ENCODE measurements around the gene ENTR1.
"Not testable (repeated sequence)": the region's sequence is repeated elsewhere in the genome, so short reads cannot be mapped to it uniquely, and the experiment has no call there.

Gene ENTR1

DNA sequence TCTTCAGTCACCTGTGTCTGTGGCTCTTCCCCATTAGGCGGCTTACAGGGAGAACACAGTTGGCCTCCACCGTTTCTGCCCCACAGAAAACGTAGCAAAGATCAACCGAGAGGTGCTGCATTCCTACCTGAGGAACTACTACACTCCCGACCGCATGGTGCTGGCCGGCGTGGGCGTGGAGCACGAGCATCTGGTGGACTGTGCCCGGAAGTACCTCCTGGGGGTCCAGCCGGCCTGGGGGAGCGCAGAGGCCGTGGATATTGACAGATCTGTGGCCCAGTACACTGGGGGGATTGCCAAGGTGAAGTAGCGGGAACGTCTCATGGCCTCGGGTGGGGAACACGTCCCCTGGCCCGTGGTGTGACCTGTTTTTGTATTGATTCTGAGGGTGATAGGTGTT, 6.5 kb upstream of the ENTR1 start:
- DNase-seq = no peak

DNA sequence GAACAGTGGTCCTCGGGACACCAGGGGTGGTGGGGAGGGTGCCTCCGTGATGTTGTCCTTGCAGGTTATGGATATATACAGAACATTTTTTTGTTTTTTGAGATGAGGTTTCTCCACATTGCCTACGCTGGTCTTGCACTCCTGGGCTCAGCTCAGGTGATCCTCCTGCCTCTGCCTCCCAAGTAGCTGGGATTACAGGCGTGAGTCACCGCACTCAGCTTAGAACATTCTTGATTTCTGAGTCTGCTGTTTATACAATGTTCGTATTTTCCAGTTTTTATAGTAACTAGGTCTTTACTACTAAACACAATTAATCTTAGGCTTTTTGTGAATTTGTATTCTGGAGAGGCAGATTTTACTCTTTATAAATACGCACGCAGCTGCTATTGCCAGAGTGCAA, 6.0 kb upstream of the ENTR1 start:
- DNase-seq = no peak

DNA sequence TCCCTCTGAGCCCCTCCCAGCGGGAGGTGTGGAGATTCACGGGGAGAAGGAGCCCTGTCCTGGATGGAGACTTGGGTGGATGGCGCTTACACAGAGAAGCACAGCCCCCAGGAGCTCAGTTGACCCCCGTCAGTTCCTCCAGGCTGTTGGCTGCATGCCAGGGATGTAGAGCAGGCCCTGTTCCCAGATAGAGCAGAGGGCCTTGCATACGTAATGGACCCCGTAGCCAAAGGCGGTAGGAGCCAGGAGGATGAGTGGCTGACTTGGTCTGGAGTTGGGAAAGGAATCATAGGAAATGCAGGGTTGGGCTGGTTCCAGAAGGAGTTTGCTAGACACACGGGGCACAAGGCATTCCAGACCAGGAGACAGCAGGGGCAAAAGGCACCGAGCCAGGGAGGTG, 2.5 kb upstream of the ENTR1 start:
- DNase-seq = no peak

DNA sequence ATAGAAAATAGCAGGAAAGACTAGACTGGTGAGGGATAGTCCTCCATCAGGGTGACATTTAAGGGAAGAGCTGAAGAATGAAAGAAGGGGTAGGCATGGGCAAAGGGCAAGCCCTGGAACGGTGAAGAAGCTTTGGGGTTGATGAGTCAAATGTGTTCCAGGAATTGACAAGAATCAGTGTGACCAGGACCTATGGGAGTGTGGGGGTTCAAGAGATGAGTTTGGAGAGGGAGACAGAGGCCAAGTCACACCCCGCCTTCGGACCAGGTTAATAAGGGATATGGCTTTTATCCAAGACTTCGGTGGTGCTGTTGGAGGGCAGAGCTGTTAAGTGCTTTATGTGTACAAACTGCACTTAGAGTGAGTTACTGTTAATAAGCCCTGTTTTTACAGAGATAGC, 964 bp upstream of the ENTR1 start:
- no peak for DNase-seq

DNA sequence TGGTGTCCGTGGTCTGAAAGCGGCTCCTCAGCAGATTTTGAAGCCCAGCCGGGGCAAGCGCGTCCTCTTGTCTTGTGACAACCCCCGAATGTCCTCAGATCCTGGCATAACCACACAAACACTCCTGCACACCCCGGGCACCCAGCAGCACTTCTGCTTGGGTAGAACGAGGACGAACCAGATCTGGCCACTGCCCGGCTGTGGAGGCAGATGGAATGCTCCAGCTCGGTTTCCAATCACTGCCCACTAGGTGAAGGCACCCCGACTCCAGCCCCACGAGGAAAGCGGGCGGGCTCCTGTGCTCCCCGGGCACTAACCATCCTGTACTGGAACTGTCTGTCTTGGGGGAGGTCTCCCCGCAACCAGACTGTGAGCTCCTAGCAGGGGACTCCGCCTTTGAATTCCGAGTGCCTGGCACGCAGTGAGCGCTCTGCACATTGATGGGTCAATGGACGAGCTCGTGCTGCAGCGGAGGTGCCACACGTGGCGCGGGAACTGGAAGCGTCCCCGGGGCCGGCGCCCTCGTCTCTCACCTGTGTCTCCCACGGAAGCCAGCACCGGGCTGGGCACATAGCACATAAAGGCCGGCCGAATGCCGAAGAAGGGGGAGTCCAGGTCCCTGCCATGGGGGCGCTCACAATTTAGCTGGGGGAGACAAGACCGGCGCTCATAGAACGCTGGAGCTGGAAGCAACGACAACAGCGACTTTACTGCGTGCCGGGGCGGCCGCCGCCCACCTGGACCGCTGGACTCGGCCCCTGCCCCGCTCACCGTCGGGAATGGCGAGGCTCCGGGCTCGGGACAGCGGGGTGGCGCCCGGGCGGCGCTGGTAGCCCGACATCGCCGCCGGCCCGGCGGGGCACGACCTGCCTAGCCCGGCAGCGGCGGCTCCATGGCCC, 608 bp downstream of the ENTR1 start:
- DNase-seq = peak; percentile 83

DNA sequence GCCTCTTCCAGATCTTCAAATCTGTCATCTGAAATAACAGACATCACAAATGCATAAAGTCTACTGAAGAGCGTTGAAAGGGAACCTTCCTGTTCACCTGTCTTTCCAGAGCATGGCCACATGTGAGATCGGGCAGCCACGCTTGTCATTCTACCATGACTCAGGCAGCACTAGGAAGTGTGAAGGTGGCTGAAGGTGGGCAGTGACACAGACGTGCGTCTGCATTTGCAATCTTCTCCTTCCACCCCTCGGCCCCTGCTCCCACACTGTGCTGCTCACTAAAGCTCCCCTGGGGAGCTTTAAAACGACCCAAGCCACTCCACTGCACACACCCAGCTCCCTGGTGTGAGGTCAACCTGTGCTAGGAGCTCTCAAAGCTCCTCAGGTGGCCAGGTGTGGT, 2.5 kb downstream of the ENTR1 start:
- DNase-seq = no peak

DNA sequence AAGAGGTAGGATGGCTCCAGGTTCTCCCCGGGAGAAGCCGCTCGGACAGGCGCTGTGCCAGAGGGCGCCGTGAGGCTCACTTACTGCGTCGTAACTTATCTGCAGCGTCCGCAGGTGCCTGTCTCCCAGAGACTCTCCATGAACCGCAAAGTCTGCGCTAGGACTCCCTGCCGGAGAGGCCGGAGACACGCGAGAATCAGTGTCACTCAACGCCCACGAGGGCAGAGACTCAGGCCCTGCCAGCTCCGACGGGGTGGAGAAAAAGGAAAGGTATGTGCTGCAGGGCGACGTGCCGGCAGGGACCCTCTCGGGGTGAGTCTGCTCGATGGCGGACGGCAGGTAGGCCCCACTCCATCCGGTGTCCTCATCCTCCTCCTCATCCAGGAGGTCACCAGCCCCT, 3.4 kb downstream of the ENTR1 start:
- not testable (repeated sequence) for DNase-seq

DNA sequence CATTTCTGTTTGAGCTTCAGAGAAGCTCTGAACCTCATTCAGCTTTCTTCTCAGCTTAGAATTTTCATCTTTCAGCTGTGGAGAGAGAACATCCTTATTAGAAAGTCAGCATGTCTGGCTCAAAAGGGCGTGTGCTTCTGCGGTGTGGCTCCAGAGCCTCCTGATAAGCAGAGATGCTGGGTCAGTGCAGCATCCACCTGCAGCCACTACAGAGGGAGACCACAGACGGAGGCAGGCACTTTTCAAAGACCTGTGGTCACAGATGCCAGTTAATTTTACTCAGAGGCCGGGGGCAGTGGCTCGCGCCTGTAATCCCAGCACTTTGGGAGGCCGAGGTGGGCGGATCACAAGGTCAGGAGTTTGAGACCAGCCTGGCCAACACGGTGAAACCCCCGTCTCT, 4.5 kb downstream of the ENTR1 start:
- not testable (repeated sequence) for DNase-seq

DNA sequence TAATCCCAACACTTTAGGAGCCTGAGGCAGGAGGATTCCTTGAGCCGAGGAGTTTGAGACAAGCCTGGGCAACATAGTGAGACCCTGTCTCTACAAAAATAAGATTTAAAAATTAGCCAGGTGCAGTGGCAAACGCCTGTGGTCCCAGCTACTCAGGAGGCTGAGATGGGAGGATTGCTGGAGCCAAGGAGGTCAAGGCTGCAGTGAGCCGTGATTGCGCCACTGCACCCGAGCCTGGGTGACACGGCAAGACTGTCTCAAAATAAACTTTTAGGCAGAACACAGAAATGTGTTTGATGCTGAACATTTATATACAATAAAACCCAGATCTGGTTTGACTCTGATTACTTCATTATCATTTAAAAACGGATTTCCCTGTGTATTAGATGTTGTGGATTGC, 4.9 kb downstream of the ENTR1 start:
- no peak for DNase-seq

DNA sequence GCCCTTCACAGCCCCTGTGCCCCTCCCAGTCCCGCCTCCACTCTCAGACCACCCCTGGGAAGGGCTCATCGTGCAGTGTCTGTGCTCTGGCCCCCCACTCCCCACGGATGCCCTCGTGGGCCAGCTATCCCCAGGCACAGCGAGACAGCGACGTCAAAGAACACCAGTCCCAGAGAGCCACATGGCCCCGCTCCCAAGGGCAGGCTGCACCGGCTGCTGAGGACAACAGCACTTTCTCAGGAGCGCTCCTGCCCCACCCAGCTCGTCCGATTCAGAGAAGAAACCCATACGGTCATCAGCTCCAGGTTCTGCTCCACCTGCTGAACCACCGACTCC, 5.6 kb downstream of the ENTR1 start:
- DNase-seq = peak; percentile 63

DNA sequence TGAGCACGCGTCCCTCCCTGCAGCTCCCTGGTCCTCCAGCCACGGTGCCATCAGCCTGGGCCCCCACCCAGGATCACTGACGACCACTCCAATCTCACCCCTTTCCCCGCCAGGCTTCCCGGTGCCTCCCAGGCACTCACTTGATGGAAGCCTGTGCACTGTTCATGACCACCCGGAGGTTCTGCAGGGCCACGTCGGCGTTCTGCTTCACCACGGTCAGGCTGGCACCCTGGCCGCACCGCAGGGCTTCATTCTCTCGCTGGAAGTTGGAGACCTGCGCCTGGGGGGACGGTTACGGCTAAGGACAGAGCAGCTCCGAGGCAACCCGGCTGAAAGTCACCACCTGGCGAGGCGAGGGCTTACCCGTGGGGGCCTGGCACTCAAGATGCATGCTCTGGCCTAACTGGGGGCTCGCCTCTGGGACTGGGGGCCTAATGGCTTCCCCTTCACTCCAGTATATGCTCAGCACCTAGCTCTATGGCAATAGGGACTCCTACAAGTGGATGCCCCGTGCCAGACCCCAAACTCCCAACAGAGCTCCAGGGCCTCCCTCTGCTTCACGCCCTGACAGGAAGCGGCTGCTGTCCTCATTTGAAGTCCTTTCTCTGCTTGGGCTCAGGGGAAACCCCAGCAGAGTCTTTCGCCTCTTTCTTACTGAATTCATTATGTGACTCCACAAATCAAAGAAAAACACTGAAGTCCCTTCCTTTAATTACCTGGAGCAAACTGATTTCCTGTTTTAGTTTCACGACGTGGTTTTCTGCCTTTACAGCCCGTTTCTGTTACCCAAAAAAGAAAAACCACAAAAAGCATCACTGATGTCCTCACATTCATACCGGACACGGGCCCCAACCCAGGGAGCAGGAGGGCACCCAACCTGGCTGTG, 6.3 kb downstream of the ENTR1 start:
- DNase-seq = peak; percentile 77

DNA sequence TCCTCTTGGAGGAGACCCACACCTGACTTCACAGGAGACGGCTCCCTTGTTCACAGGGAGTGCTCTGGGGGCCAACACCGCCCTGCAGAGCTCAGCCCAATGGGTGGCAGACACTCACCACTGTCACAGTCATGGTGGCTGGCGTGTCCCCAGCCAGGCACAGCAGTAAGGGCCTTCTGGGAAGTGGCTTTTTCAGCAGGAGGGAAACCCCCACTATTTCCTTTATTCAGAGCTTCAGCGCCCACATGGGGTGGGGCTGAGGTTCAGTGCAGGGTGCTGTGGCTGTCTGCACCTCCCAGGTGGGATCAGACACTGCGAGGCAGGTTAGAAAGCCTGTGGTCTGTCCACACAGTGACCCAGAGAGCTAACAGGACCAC, 6.9 kb downstream of the ENTR1 start:
- peak; percentile 84 for DNase-seq

DNA sequence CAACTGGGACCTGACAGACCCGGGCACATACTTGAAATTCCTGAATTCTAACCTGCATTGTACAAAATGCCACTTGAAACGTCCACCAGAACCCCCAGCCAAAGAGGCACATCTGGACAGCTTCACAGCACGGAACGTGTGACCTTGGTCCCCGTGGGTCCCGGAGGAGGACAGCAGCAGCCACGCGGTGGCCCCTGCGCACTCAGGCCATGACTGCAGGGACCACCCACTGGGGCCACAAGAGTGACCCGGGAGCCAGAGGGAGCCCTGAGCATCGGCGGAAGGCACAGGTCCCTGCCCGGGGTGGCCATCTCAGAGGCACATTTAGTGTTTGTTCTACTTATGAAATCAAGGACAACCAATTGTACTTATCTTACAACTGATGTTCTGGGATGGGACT, 8.3 kb downstream of the ENTR1 start:
- no peak for DNase-seq

DNA sequence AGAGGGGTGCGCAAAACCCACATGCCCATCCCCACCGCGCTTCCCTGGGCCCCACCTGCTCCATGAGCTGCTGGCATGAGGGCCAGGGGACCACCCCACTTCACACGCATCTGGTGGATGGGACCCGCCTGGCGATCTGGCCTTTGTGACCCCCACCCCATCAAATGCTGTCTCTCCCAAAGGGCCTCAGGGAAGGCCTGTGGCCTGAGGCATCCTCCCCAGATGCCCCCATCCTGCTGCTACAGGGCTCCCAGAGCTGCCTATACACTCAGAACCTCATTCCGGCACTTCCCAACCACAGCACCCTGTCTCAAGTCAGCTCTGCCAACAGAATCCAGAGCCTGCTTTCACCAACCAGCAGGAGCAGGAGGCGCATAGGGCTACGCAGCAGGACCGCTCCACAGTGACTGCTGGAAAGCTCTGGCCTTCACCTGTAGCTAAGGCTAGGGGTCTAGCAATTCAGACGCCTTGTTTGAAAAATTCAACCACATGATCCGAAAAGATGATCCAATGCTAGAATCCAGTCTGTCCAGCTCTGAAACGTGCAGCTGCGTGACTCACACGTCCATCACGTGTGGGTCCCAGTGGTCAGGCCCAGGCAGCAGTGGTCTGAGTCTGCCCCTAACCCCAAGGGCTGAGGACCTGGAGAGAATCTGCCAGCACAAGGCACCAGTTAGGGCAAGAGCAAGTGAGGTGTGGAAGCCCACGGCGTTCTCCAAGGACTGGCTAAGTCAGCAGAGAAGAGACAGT, 9.1 kb downstream of the ENTR1 start:
- DNase-seq = no peak

DNA sequence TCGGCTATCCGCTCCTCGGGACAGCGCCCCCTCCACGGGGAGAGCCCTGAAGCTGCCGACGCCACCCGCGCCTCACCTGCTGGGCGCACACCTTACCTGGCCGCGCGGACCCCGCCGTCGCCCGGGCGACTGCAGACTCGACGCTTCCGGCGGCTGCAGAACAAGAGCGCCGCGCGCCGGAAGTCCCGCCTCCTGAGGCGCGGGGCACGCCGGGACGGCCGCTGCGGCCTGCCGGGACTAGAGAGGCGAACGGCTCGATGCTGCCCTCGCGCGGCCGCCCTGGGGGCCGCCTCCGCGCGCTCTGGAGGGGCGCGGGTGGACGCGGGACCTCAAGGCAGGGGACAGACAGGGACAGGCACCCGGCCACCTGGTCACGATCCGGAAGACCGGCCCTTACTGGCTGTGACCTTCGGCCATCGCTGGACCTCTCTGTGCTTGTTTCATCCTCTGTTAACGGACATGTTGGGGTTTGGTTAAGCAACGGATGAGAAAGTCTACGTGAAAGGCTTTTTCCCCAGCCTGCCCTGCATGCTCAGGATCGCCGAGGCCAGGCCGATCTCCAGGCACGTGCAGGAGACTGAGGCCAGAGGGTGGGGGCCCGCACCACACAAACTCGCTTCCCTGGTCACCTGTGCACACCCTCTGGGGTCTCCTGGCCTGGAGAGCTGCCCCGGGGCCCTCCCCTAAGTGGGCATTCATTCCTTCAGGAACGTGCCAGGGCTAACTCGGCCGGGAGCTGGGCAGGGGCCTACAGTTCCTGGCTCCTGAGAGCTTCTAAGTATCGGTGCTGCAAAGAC, 10.2 kb downstream of the ENTR1 start, which contains the start of gene SNAPC4:
Gene SNAPC4, minus strand, starts transcription at position 133 of the 797 bp plus-strand sequence. CDS start 1,742 bp downstream, outside the sequence.
- DNase-seq = peak; percentile 95

DNA sequence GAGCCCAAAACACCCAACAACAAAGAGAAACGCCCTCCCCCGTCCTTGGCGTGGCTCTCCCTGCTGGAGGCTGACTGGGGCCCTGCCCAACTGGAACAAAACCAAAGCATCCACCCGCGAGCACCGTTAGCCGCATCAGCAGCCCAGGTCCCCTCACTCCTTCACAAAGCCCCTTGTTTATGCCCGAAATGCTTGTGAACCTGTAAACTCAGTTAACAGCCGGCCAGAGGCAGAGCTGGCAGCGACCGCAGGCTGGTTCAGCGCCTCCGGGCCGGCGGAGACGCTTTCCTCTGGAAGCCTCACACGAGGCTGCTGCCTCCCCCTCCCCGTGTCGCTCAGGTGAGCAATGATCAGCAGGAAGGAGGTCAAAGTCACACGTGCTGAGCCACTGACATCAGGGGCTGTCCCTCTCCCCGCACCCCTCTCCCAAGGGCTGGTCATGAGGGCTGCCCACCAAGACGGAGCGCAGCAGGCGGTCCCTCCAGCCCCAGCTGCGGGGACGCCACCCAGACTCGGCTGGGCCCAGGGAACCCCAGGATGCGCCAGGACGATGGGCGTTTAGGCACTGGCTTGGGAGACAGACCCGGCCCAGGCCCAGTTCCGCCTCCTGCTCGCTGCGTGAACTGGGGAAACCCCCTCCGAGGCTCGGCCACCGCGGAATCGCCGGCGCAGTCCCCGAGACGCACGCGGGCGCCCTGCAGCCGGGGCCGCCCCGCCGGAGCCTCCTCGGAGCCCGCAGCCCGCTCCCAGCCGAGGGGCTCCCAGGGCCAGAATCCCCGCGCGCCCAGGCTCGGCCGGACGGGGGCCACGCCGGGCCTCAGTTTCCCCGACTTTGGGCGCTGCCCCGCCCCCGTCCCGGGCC, 11.0 kb downstream of the ENTR1 start:
- DNase-seq = peak; percentile 77

DNA sequence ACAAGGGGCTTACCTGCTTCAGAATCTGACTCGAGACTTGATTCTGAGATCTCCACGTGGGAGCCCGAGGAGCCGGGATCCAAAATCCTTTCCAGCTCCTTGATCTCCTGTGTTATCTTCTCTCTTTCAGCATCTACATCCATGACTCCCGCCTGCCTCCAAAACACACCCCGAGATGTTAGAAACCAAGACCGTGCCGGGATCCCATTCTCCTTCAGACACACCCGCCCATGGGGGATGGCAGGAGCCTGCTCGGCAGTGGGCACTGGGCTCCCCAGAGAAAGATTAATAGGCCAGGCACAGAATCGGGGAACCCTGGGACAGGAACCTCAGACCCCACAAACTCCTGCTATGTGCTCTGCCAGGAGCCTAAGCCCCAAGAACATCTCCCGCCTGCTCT, 12.1 kb downstream of the ENTR1 start:
- DNase-seq = no peak

DNA sequence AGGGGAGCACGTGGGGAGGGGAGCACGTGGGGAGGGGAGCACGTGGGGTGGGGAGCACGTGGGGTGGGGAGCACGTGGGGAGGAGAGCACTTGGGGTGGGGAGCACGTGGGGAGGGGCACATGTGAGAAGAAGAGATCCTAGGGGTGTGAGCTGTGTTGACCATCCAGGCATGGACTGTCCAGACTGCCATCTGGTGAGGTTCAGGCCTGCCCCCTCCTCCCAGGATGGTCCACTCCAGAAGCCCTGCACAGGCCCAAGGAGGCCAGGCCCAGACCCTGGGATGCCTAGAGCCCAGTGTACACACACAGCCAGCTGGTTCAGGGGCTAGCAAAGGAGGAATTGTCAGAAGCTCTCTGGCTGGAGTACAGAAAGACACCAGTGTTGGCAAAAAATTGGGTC, 12.8 kb downstream of the ENTR1 start:
- DNase-seq = no peak

DNA sequence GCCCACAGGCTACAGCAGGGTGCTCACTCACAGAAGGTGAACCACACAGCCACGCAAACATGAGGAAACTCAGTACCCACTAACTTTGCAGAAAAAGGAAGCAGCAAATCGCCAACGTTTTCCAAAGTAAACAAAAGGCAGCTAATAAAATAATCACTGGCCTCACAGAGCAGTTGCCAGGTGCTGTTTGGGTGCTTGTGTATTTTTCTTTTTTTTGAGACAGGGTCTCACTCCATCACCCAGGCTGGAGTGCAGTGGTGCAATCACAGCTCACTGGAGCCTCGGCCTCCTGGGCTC, 14.2 kb downstream of the ENTR1 start:
- DNase-seq = no peak

DNA sequence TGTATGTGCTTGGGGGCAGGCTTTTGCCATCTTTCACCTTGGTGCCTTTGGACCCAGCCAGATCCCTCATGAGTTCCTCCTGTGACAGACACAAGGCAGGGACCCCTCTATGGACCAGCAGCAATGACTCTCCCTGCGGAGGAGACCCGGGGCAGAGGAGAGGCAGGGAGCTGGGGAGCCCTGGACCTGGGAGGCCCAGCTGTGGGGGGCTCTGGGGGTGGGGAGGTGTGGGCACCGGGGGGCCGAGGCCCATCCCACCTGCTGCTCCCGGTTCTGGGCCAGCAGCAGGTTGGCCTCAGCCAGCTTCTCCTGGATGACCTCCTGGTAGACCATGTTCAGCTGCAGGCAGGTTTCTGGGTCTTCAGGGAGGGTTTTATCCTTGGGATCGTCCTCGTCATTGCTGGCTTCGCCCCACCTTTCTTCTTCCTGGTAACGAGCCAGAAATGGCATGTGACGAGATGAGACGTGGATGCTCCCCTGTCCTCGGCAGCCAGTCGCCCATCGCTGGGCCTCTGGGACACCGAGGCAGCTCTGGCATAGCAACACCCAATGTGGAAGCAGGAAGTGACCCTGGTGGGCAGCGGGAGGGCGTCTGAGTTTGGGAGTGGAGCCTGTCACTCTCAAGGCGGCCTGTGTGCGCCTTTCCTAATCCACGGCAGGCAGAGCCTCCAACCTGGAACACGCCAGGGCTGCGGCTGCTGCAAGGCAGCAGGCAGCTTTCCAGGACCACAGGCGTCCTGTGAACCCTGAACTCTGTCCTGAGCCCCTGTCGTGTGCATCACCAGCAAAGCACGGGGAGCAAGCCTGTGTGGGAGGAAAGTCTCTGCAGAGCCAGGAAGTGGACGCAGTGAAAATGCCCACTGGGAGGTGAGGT, 14.8 kb downstream of the ENTR1 start:
- DNase-seq = no peak

DNA sequence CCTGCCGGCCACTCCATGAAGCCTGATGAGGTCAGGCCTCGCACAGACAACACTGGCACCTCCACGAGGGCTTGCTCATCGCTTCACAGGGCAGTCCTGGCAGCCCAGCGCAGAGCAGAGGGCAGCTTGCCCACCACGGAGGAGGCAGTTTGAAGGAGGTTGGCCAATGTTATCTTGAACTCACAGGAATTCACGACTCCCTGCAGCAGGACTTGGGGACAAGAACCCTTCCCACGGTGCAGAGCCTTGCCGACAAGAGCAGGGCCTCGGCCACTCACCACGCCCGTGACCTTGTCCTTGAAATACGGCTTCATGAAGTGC, 15.4 kb downstream of the ENTR1 start:
- no peak for DNase-seq
